ENCODE data around the gene FSTL5. TPM values are rescaled to one million over a fixed set of nuclear protein-coding genes. Genes with fewer than 3 reads are reported as not detected.

FSTL5 gene
- total RNA-seq, 4 donors from 2014 or later = 0.33 to 0.52 (median 0.40) TPM

GRCh38 chr4:161642708-161643107 is 521.1 kb downstream of the FSTL5 start:
- no peaks in the 10 kb centered on the region for H3K4me1 ChIP-seq
- DNase-seq (ENCODE audit: extremely low spot score) = no peak
- intact Hi-C loops (cut with DNase I) = no loop called here
- TF ChIP-seq POLR2AphosphoS5 (IDR thresholded peaks at IDR 0.05) (no peak), EP300 (IDR thresholded peaks at IDR 0.05) (no peak), CTCF (IDR thresholded peaks at IDR 0.05) (no peak)
- H3K27ac ChIP-seq (replicated peaks in 1 of 4) = no peak overlapping the region
- no peak overlapping the region for H3K4me3 ChIP-seq
- peaks cover 0 to 12% (median 0%) of the 10 kb centered on the region in 4 donors for H3K9me3 ChIP-seq
- WGBS = 44% methylated on average over 1 of the region's 1 CpG
- no peaks in the 10 kb centered on the region for H3K27me3 ChIP-seq
- no peaks in the 10 kb centered on the region for H3K36me3 ChIP-seq

GRCh38 chr4:161629694-161630441 is 533.9 kb downstream of the FSTL5 start:
- no peaks in the 10 kb centered on the region for H3K36me3 ChIP-seq
- DNase-seq (ENCODE audit: extremely low spot score) = no peak
- intact Hi-C loops (cut with DNase I) = no loop called here
- H3K27me3 ChIP-seq = no peaks in the 10 kb centered on the region
- 75% methylated on average over 14 of the region's 14 CpGs for WGBS
- no peak overlapping the region for H3K27ac ChIP-seq (replicated peaks in 1 of 4)
- no peaks in the 10 kb centered on the region for H3K9me3 ChIP-seq
- no peak overlapping the region for H3K4me3 ChIP-seq
- TF ChIP-seq EP300 (IDR thresholded peaks at IDR 0.05) (no peak), POLR2A (IDR thresholded peaks at IDR 0.05; ENCODE audit: low read depth) (no peak), POLR2AphosphoS5 (IDR thresholded peaks at IDR 0.05) (no peak), CTCF (IDR thresholded peaks at IDR 0.05) (no peak)
- no peaks in the 10 kb centered on the region for H3K4me1 ChIP-seq

DNA sequence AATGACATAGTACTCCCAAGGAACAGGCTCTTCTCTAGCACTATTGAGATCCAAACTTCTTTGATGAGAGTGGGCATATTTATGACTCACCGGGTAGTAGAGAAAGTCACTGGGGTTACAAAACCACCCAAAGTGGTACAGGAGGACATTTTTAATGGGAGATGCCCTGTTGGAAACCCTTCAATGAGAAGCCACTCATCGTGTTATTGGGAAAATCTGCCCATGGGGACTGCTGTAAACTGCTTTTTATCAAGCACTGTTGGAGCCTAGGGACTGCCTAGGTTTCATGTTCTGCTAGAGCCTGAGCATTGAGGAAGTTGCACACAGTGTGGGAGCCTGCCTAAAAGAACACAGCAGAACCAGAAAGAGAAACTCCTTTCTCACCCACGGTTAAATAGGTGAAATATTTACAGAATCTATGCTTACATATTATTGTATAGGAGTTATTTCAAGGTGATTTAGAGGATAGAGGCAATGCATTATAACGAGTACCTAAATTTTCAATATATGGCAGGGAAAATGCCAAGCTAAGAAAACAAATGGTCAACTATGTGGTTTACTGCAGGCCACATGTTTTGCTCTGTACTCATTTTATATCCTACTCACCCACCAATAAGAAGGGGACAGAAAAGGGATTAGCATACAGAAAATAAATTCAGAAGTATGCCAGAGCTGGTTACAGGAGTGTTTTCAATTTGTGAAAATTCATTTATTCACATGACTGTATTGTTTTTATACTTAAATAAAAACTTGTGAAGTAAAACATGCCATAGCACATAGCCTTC is 559.1 kb downstream of the FSTL5 start:
- intact Hi-C loops (cut with DNase I) = no loop called here
- no peak for TF ChIP-seq EP300 (IDR thresholded peaks at IDR 0.05)
- TF ChIP-seq POLR2A (IDR thresholded peaks at IDR 0.05; ENCODE audit: low read depth) = no peak
- no peak for TF ChIP-seq CTCF (IDR thresholded peaks at IDR 0.05)
- TF ChIP-seq POLR2AphosphoS5 (IDR thresholded peaks at IDR 0.05) = no peak
- no peaks in the 10 kb centered on the region for H3K9me3 ChIP-seq
- no peak for DNase-seq (ENCODE audit: extremely low spot score)
- no peaks in the 10 kb centered on the region for H3K27me3 ChIP-seq
- no peak overlapping the region for H3K27ac ChIP-seq (replicated peaks in 1 of 4)
- H3K36me3 ChIP-seq = no peaks in the 10 kb centered on the region
- WGBS = 68% methylated on average over 4 of the region's 4 CpGs
- no peaks in the 10 kb centered on the region for H3K4me1 ChIP-seq
- no peak overlapping the region for H3K4me3 ChIP-seq

DNA sequence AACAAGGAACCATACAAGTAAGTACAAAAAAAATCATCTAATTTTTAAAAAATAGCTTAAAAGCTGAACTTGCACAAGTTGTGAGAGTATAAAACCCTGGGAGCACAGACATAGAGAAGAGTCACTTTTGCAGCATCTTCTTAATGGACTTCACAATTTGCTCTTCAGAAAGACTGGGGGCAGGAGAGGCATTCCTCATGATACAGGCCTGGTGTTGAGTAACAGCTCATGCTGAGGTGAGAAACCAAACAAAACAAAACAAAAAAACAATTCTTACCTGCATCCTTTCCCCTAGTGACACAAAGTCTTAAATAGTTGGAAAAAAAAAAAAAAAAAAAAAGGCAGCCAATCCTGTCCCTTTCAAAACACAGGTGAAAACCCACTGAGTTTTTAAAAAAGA is 562.8 kb downstream of the FSTL5 start:
- intact Hi-C loops (cut with DNase I) = no loop called here

More for the DNA sequence above, 562.8 kb downstream of the FSTL5 start:
- Histone ChIP-seq H3K4me1 (no peaks in the 10 kb centered on the region), H3K9me3 (no peaks in the 10 kb centered on the region), H3K27ac (replicated peaks in 1 of 4) (no peak overlapping the region), H3K4me3 (no peak overlapping the region), H3K27me3 (no peaks in the 10 kb centered on the region), H3K36me3 (no peaks in the 10 kb centered on the region)
- DNase-seq (ENCODE audit: extremely low spot score) = no peak
- TF ChIP-seq POLR2A (IDR thresholded peaks at IDR 0.05; ENCODE audit: low read depth) (no peak), CTCF (IDR thresholded peaks at IDR 0.05) (no peak), POLR2AphosphoS5 (IDR thresholded peaks at IDR 0.05) (no peak), EP300 (IDR thresholded peaks at IDR 0.05) (no peak)
